Effector memory CD4-positive, alpha-beta T cell (primary cell): ENCODE measurements around the gene PGBD2.
"Not testable (repeated sequence)": the region's sequence is repeated elsewhere in the genome, so short reads cannot be mapped to it uniquely, and the experiment has no call there.

ENCODE experiments used
- DNase-seq, 3 donors: peaks; one replicate each; pipeline ENCODE4 v3.0.0-alpha.2; 2020
- H3K27ac ChIP-seq: 2 replicates; pipeline ENCODE4 v1.7.0; 2013; ENCODE audit warnings: mild to moderate bottlenecking, low read length, moderate library complexity; ENCODE audit not compliant: insufficient read depth, poor library complexity, severe bottlenecking
- H3K27me3 ChIP-seq: replicated peaks from 2 replicates; pipeline ENCODE4 v1.7.0; 2013; ENCODE audit warnings: mild to moderate bottlenecking, low read length; ENCODE audit not compliant: insufficient read depth, control insufficient read depth, poor library complexity, severe bottlenecking
- H3K36me3 ChIP-seq: 2 replicates; pipeline ENCODE4 v1.7.0; 2013; ENCODE audit warnings: mild to moderate bottlenecking, low read length, moderate library complexity; ENCODE audit not compliant: control insufficient read depth, insufficient read depth
- H3K4me1 ChIP-seq: 2 replicates; pipeline ENCODE4 v1.7.0; 2013; ENCODE audit warnings: low read length, mild to moderate bottlenecking; ENCODE audit not compliant: control insufficient read depth, insufficient read depth, poor library complexity, severe bottlenecking
- H3K4me3 ChIP-seq: 2 replicates; pipeline ENCODE4 v1.7.0; 2013; ENCODE audit warnings: low read length, low read depth, mild to moderate bottlenecking; ENCODE audit not compliant: insufficient read depth, poor library complexity, severe bottlenecking
- H3K9me3 ChIP-seq: 2 replicates; pipeline ENCODE4 v1.7.0; 2013; ENCODE audit warnings: mild to moderate bottlenecking, low read length, moderate library complexity; ENCODE audit not compliant: control insufficient read depth

Gene PGBD2

GRCh38 chr1:248889914-248890243, 16.2 kb upstream of the PGBD2 start:
- H3K4me3 ChIP-seq, H3K9me3 ChIP-seq, H3K27ac ChIP-seq, H3K36me3 ChIP-seq, H3K27me3 ChIP-seq, H3K4me1 ChIP-seq, DNase-seq: not testable (repeated sequence)

- Histone ChIP-seq H3K9me3 (no peaks in the 10 kb centered on the region), H3K4me3 (no peak overlapping the region), H3K36me3 (no peaks in the 10 kb centered on the region), H3K27me3 (no peaks in the 10 kb centered on the region), H3K4me1 (no peaks in the 10 kb centered on the region), H3K27ac (no peak overlapping the region)
- DNase-seq: no peak
Measured at GRCh38 chr1:248890549-248891498, 15.2 kb upstream of the PGBD2 start.

- no peak for DNase-seq
- no peaks in the 10 kb centered on the region for H3K4me1 ChIP-seq
- H3K36me3 ChIP-seq: no peaks in the 10 kb centered on the region
- H3K9me3 ChIP-seq: no peaks in the 10 kb centered on the region
- H3K27me3 ChIP-seq: no peaks in the 10 kb centered on the region
- no peak overlapping the region for H3K4me3 ChIP-seq
- H3K27ac ChIP-seq: no peak overlapping the region
Measured at GRCh38 chr1:248891758-248892157, 14.3 kb upstream of the PGBD2 start.

- Histone ChIP-seq H3K27ac (no peak overlapping the region), H3K36me3 (no peaks in the 10 kb centered on the region), H3K27me3 (no peaks in the 10 kb centered on the region), H3K9me3 (no peaks in the 10 kb centered on the region), H3K4me1 (no peaks in the 10 kb centered on the region), H3K4me3 (no peak overlapping the region)
- DNase-seq: no peak
Measured at GRCh38 chr1:248892590-248892989, 13.4 kb upstream of the PGBD2 start.

- Histone ChIP-seq H3K27ac (no peak overlapping the region), H3K36me3 (no peaks in the 10 kb centered on the region), H3K9me3 (no peaks in the 10 kb centered on the region), H3K4me1 (no peaks in the 10 kb centered on the region), H3K4me3 (no peak overlapping the region), H3K27me3 (no peaks in the 10 kb centered on the region)
- DNase-seq: no peak
Measured at GRCh38 chr1:248894837-248895236, 11.2 kb upstream of the PGBD2 start.

- Histone ChIP-seq H3K27me3 (no peaks in the 10 kb centered on the region), H3K4me3 (no peak overlapping the region), H3K4me1 (no peaks in the 10 kb centered on the region), H3K27ac (no peak overlapping the region), H3K36me3 (no peaks in the 10 kb centered on the region), H3K9me3 (no peaks in the 10 kb centered on the region)
- DNase-seq: no peak
Measured at GRCh38 chr1:248897412-248898337, 8.4 kb upstream of the PGBD2 start.

- H3K9me3 ChIP-seq: no peaks in the 10 kb centered on the region
- no peaks in the 10 kb centered on the region for H3K27me3 ChIP-seq
- no peak for DNase-seq
- no peak overlapping the region for H3K27ac ChIP-seq
- H3K4me3 ChIP-seq: no peak overlapping the region
- no peaks in the 10 kb centered on the region for H3K4me1 ChIP-seq
- H3K36me3 ChIP-seq: no peaks in the 10 kb centered on the region
Measured at GRCh38 chr1:248900637-248901036, 5.4 kb upstream of the PGBD2 start.

- Histone ChIP-seq H3K4me3 (no peak overlapping the region), H3K36me3 (no peaks in the 10 kb centered on the region), H3K4me1 (no peaks in the 10 kb centered on the region), H3K27ac (no peak overlapping the region), H3K27me3 (no peaks in the 10 kb centered on the region), H3K9me3 (no peaks in the 10 kb centered on the region)
- no peak for DNase-seq
Measured at GRCh38 chr1:248901578-248901977, 4.5 kb upstream of the PGBD2 start.

GRCh38 chr1:248904437-248905216, 1.4 kb upstream of the PGBD2 start:
- Histone ChIP-seq H3K36me3 (no peaks in the 10 kb centered on the region), H3K9me3 (no peaks in the 10 kb centered on the region), H3K4me1 (no peaks in the 10 kb centered on the region), H3K27ac (no peak overlapping the region), H3K27me3 (no peaks in the 10 kb centered on the region), H3K4me3 (no peak overlapping the region)
- DNase-seq: no peak
